Urinary bladder (tissue), 4 donors: ENCODE results near the gene CDK5RAP3. TPM values are rescaled to one million over a fixed set of nuclear protein-coding genes. Genes with fewer than 3 reads are reported as not detected.

Source experiments
- DNase-seq: peaks from one replicate; pipeline ENCODE4 v3.0.0-alpha.2; 2015; ENCODE audit errors: extremely low spot score
- H3K27ac ChIP-seq: one replicate; pipeline ENCODE4 v1.5.1; 2013; ENCODE audit warnings: low read depth, mild to moderate bottlenecking, moderate library complexity
- H3K36me3 ChIP-seq: one replicate; pipeline ENCODE4 v1.6.1; 2013; ENCODE audit warnings: mild to moderate bottlenecking, moderate library complexity; ENCODE audit not compliant: insufficient read depth
- H3K4me1 ChIP-seq: one replicate; pipeline ENCODE4 v1.6.1; 2013; ENCODE audit warnings: mild to moderate bottlenecking, moderate library complexity; ENCODE audit not compliant: insufficient read depth
- H3K4me3 ChIP-seq: one replicate; pipeline ENCODE4 v1.5.1; 2013; ENCODE audit warnings: low read depth, low read length
- WGBS: extraction: QIAGEN DNeasy Blood & Tissue Kit; methylation state at CpG from one replicate; pipeline ENCODE4 v1.1.7; 2013; 5-methylcytosine and 5-hydroxymethylcytosine counted together
- polyA plus RNA-seq: library from polyadenylated mRNA; stranded (reverse); fragments of 200-250 nt; gene quantifications from one replicate; pipeline ENCODE4 v1.2.3, GENCODE V29; 2013
- total RNA-seq: library from RNA; depleted of rRNA; stranded (reverse); fragments of >200 nt; gene quantifications from one replicate; pipeline ENCODE4 v1.2.3, GENCODE V29; 2014
- donor health status: healthy with polysubstance abuse.
- donor health status: healthy.

The CDK5RAP3 gene
- total and polyA plus RNA-seq, 2 donors: 77.4 to 117 TPM

DNA sequence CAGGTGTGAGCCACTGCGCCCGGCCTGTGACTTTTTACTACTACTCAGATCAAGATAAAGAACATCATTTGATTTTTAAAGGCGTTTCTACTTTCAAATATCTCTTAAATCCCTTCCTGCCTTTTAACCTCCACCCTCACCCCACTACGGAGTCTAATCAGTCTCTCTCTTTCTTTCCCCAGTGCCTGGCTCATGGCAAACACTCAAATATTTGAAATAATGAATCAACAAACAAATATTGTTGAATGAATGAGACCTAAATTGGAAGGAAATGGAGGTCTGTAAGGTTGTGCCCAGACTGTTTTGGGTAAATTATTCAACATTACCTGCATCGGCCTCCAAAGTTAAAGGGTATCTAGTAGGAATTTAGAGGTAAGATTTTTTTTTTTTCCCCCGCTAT, 52.0 kb downstream of the CDK5RAP3 start:
- no peak for DNase-seq
- Histone ChIP-seq H3K36me3 (no peaks in the 10 kb centered on the region), H3K4me1 (no peaks in the 10 kb centered on the region), H3K4me3 (no peak overlapping the region), H3K27ac (no peak overlapping the region)
- 49% methylated on average over 6 of the region's 6 CpGs for WGBS

DNA sequence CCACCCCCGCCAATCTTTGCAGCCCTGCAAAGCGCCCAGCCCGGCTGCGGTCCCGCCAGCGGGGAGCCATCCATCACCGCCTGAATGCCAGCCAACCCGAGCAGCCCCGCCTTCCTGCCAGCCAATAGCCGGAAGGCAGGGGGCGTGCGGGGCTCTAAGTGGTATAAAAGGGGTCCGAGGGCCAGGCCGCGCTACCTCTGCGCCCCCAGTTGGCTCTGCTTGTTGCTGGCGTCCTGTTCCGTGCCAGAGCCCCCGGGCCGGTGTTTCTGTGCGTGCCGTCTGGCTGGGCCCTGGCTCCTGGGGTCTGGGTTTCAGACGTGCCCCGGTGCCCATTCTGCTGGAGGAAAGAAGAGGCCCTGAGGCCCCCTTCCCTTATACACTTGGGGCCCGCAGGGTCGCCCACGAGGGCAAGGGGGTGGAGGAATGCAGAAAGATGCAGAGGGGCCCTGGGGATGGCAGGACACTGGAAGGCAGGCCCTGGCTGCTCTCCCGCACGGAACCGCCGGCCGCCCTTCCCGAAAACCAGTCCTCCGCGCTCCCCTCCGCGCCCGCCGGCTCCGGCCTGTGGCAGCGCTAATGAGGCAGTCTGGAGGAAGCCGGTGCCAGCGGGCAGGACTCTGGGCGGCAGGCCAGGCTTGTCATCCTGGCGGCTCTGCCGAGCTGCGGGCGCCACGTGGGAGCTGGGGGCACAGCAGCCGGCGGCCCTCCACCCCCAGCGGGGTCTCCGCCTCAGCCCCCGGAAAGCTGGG, 52.7 kb downstream of the CDK5RAP3 start:
- no peak for DNase-seq
- H3K27ac ChIP-seq: peak overlapping the region; percentile 51
- no peaks in the 10 kb centered on the region for H3K36me3 ChIP-seq
- H3K4me3 ChIP-seq: peak overlapping the region; percentile 30
- H3K4me1 ChIP-seq: no peaks in the 10 kb centered on the region
- WGBS: 2% methylated on average over 54 of the region's 54 CpGs

DNA sequence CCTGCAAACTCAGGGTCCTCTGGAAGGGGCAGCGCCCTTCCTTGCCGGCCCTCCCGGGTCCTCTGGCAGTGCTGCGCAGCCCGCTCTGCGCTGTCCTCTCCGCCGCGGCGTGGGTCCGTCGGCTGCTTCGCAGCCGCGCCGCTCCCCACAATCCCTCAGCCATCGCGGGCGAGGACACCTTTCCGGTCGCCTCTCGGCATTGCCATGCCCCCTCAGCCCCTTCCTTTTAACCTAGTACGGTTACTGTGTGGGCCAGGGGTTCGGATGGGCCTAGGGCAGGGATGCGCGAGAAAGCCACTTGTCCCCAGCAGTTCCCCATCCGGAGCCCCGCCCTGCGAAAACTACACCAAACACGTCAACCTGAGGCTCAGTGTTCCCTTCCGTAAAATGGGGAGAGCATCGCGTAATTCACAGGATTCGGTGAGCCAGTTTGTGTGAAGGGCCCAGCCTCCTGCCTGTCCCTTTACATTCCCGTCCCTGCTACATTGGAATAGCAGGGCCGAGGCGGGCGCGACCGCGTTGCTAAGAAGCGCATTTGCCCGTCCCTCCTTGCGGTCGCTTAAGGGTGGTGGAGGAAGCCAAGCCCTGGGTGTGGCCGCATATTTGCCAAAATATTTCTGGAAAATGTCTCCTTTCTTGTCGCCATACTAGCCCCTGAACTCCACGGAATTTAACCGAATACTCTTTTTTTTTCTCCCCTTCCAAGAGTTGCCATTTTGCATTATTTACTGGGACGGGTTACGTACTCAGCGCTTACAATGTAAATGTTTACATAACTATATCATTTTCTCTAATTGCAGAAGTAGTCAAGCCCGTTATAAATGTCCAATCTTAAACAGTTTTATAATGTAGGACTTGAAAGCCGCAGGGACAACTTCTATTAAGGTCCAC, 53.5 kb downstream of the CDK5RAP3 start:
- no peak for DNase-seq
- Histone ChIP-seq H3K4me3 (peak overlapping the region; percentile 30), H3K36me3 (no peaks in the 10 kb centered on the region), H3K27ac (peak overlapping the region; percentile 51), H3K4me1 (no peaks in the 10 kb centered on the region)
- WGBS: under 1% methylated on average over 54 of the region's 54 CpGs

DNA sequence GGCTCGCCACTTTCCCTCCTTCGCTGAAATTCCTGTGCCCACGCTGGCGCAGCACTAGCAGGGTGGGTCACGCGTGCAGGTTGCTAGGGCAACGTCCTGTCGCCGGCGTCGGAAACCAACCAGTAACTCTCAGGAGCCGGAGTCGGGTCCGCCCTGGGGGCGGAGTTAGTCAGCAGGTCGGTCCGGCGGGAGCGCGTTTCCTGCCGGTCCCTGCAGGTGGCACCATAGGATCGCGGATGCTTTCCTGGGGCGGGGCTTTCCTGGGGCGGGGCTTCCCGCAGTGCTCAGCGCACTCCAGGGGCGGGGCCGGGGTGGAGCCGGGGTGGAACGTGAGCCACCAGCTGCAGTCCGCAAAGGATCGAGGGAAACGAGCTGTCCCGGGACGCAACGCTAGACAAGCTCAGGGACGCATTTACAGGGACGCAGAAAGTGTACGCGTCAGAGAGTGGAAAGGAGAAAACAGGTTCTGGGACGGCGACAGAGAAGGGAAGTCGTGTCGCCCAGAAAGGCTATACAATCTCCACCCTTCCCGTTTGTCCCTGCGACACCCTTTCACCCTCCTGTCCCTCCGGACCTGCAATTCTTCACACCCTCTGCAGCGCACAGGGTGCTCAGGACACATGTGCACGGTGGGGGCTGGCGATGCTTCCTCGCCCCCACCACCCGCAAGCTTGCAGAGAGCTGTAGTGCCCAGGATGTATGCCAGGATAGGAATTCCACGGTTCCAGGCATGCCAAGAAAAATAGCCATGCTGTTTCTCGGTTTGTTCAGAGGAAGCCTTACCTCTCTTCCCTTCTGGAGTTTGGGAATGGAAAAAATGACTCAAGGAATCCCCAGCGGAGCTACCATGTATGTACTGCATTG, 54.4 kb downstream of the CDK5RAP3 start:
- peak overlapping the region; percentile 22 for H3K4me3 ChIP-seq
- under 1% methylated on average over 56 of the region's 56 CpGs for WGBS
- DNase-seq: peak; percentile 90

GRCh38 chr17:48025904-48026501, 55.1 kb downstream of the CDK5RAP3 start:
- Histone ChIP-seq H3K27ac (no peak overlapping the region), H3K4me1 (no peaks in the 10 kb centered on the region), H3K36me3 (no peaks in the 10 kb centered on the region), H3K4me3 (no peak overlapping the region)
- no peak for DNase-seq
- WGBS: 30% methylated on average over 8 of the region's 8 CpGs

More for the DNA sequence above, 54.4 kb downstream of the CDK5RAP3 start:
- no peaks in the 10 kb centered on the region for H3K36me3 ChIP-seq
- H3K27ac ChIP-seq: no peak overlapping the region
- no peaks in the 10 kb centered on the region for H3K4me1 ChIP-seq

DNA sequence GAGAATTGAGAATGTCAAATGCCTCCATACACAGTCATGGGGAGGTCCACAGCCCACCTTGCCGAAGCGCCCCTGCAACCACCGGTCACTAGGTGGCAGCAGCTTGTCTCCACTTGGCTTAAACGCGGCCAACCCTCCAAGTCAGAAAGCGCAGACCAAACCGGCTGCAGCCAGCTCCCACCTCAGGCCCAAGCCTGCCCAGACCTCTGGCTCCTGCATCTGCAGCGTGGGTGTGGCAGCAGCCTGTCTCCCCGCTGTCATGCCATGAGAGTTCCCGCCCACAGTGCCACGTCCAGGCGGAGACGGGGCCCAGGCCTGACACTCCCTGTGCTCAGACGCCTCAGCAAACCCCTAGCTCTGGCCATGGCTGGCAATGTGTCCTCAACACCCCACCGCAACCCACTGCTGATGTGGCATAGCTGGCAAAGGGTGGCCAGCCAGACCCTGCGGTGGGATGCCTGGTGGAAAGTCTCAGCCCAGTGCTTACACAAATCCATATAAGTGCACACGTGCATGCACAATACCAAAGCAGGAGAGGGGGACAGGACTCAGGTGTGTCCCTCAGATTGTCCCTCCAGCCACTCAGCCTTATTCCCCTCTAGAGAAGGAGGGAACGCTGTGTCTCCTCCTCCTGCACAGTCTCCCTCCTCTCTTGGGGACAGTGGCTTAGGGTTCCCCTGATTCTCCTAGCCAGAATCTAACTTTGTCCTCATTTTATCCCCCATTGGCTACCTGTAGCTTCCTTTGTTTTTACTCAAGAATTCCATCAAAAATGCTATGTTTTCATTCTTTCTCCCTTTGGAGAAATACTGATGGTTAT, 55.8 kb downstream of the CDK5RAP3 start:
- Histone ChIP-seq H3K4me1 (no peaks in the 10 kb centered on the region), H3K36me3 (no peaks in the 10 kb centered on the region), H3K4me3 (no peak overlapping the region), H3K27ac (no peak overlapping the region)
- no peak for DNase-seq
- 17% methylated on average over 18 of the region's 18 CpGs for WGBS

- Histone ChIP-seq H3K36me3 (no peaks in the 10 kb centered on the region), H3K4me1 (no peaks in the 10 kb centered on the region), H3K27ac (no peak overlapping the region), H3K4me3 (no peak overlapping the region)
- no peak for DNase-seq
- WGBS: 90% methylated on average over 12 of the region's 12 CpGs
These were observed 56.5 kb downstream of the CDK5RAP3 start for GRCh38 chr17:48027322-48027981.

- 87% methylated on average over 1 of the region's 1 CpG for WGBS
- Histone ChIP-seq H3K27ac (no peak overlapping the region), H3K36me3 (no peaks in the 10 kb centered on the region), H3K4me3 (no peak overlapping the region), H3K4me1 (no peaks in the 10 kb centered on the region)
- DNase-seq: no peak
These were observed 57.8 kb downstream of the CDK5RAP3 start for GRCh38 chr17:48028736-48029135.

DNA sequence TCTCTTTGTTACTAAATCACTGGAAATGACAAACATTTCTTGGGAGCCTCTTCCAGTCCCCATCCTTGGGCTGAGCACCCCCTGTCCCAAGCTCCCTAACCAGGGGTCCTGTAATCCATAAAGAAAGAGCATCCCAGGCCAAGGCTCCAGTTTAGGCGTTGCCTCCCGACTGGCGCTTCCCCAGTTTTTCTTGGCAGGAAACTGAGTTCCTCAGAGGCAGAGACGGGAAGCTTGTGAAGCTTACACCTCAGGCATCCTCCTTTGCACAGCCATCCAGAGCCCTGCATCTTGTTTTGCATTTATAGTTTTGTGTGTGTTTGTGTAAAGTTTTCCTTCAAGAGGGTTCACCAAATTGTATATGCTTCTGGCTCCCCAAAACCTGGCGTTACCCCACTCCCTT, 59.6 kb downstream of the CDK5RAP3 start:
- H3K4me1 ChIP-seq: no peaks in the 10 kb centered on the region
- DNase-seq: no peak
- no peak overlapping the region for H3K4me3 ChIP-seq
- H3K36me3 ChIP-seq: no peaks in the 10 kb centered on the region
- H3K27ac ChIP-seq: no peak overlapping the region
- WGBS: 31% methylated on average over 5 of the region's 5 CpGs
